Loucy (cell line): ENCODE data around the gene MYT1.

Experiments
- H2AFZ ChIP-seq: fragments of 200-600 bp; sonication (generic); 2 replicates; pipeline ENCODE4 v1.6.0; 2016; ENCODE audit warnings: antibody characterized with exemption, mild to moderate bottlenecking, low read length, moderate library complexity
- H3F3A ChIP-seq: fragments of 200-600 bp; 2 replicates; pipeline ENCODE4 v1.6.0; 2016; ENCODE audit warnings: antibody characterized with exemption, low read depth, mild to moderate bottlenecking
- H3K27me3 ChIP-seq: fragments of 200-600 bp; sonication (generic); 2 replicates; pipeline ENCODE4 v1.6.1; 2014; ENCODE audit warnings: low read length, mild to moderate bottlenecking; ENCODE audit not compliant: insufficient read depth, poor library complexity, severe bottlenecking
- H3K36me3 ChIP-seq: fragments of 200-600 bp; sonication (generic); 2 replicates; pipeline ENCODE4 v1.6.1; 2016; ENCODE audit warnings: low read length; ENCODE audit not compliant: insufficient read depth
- H3K4me1 ChIP-seq: fragments of 200-600 bp; sonication (generic); 2 replicates; pipeline ENCODE4 v1.5.1; 2014; ENCODE audit warnings: low read length, mild to moderate bottlenecking; ENCODE audit not compliant: insufficient read depth, poor library complexity, severe bottlenecking
- H3K4me2 ChIP-seq: fragments of 200-600 bp; sonication (generic); 2 replicates; pipeline ENCODE4 v1.6.0; 2014; ENCODE audit warnings: antibody characterized with exemption, low read length, low read depth, mild to moderate bottlenecking; ENCODE audit not compliant: poor library complexity, severe bottlenecking
- H3K4me3 ChIP-seq: fragments of 200-600 bp; sonication (generic); 2 replicates; pipeline ENCODE4 v1.5.1; 2014; ENCODE audit warnings: low read length, mild to moderate bottlenecking, mixed read lengths; ENCODE audit not compliant: poor library complexity, severe bottlenecking
- H3K79me2 ChIP-seq: fragments of 200-600 bp; sonication (generic); 2 replicates; pipeline ENCODE4 v1.6.1; 2014; ENCODE audit warnings: low read length; ENCODE audit not compliant: insufficient read depth
- H3K9ac ChIP-seq: fragments of 200-600 bp; sonication (generic); 2 replicates; pipeline ENCODE4 v1.6.0; 2014; ENCODE audit warnings: mild to moderate bottlenecking, low read depth, low read length, moderate library complexity; ENCODE audit not compliant: poor library complexity, severe bottlenecking
- H3K9me2 ChIP-seq: fragments of 200-600 bp; sonication (generic); replicated peaks from 2 replicates; pipeline ENCODE4 v1.6.1; 2016; ENCODE audit warnings: low read depth, low read length, mixed read lengths
- H3K9me3 ChIP-seq: fragments of 200-600 bp; sonication (generic); 2 replicates; pipeline ENCODE4 v1.6.1; 2014; ENCODE audit warnings: mild to moderate bottlenecking, antibody characterized with exemption, low read length, low read depth; ENCODE audit not compliant: insufficient read depth
- H4K20me1 ChIP-seq: fragments of 200-600 bp; sonication (generic); 2 replicates; pipeline ENCODE4 v1.6.0; 2014; ENCODE audit warnings: antibody characterized with exemption, low read length, mild to moderate bottlenecking; ENCODE audit not compliant: insufficient read depth, poor library complexity, severe bottlenecking
- EZH2phosphoT487 ChIP-seq: fragments of 200-600 bp; IDR thresholded peaks from 2 replicates; pipeline ENCODE4 v1.6.1; 2018; ENCODE audit warnings: antibody characterized with exemption, mild to moderate bottlenecking, moderate library complexity, borderline replicate concordance
- TF ChIP-seq, protein P1 (sequence below): fragments of 200-600 bp; sonication (generic); conservative IDR thresholded peaks from 2 replicates; pipeline ENCODE4 v1.5.1; 2014; ENCODE audit warnings: mild to moderate bottlenecking, antibody characterized with exemption, low read length

MYT1 gene

DNA sequence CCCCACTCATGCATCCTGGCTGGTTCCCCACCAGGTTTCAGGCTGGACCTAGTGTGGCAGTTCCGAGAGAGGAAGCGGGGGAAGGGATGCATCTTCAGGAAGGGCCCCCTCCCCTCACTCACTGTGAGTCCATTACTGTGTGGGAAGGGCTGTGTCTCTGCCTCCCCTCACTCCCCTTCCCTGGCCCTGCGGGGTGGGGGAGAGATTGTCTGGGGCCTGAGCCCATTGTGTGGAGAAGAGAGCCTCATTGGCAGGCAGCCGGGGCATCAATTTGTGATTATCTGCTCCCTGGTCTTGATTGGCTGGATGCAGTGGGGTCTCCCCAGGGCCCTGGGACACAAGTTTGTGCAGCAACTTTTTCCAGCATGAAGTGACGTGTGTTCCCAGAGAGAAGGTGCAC is 4.1 kb upstream of the MYT1 start:
- Histone ChIP-seq H4K20me1 (no peaks in the 10 kb centered on the region), H2AFZ (no peak overlapping the region), H3F3A (no peaks in the 10 kb centered on the region), H3K4me1 (no peaks in the 10 kb centered on the region), H3K9me2 (no peaks in the 10 kb centered on the region), H3K79me2 (no peaks in the 10 kb centered on the region), H3K27me3 (no peaks in the 10 kb centered on the region), H3K4me2 (no peak overlapping the region), H3K9ac (no peak overlapping the region), H3K36me3 (no peaks in the 10 kb centered on the region), H3K4me3 (no peak overlapping the region), H3K9me3 (no peaks in the 10 kb centered on the region)
- TF ChIP-seq EZH2phosphoT487: no peak
- TF ChIP-seq, protein P1, sequence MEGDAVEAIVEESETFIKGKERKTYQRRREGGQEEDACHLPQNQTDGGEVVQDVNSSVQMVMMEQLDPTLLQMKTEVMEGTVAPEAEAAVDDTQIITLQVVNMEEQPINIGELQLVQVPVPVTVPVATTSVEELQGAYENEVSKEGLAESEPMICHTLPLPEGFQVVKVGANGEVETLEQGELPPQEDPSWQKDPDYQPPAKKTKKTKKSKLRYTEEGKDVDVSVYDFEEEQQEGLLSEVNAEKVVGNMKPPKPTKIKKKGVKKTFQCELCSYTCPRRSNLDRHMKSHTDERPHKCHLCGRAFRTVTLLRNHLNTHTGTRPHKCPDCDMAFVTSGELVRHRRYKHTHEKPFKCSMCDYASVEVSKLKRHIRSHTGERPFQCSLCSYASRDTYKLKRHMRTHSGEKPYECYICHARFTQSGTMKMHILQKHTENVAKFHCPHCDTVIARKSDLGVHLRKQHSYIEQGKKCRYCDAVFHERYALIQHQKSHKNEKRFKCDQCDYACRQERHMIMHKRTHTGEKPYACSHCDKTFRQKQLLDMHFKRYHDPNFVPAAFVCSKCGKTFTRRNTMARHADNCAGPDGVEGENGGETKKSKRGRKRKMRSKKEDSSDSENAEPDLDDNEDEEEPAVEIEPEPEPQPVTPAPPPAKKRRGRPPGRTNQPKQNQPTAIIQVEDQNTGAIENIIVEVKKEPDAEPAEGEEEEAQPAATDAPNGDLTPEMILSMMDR: no peak

DNA sequence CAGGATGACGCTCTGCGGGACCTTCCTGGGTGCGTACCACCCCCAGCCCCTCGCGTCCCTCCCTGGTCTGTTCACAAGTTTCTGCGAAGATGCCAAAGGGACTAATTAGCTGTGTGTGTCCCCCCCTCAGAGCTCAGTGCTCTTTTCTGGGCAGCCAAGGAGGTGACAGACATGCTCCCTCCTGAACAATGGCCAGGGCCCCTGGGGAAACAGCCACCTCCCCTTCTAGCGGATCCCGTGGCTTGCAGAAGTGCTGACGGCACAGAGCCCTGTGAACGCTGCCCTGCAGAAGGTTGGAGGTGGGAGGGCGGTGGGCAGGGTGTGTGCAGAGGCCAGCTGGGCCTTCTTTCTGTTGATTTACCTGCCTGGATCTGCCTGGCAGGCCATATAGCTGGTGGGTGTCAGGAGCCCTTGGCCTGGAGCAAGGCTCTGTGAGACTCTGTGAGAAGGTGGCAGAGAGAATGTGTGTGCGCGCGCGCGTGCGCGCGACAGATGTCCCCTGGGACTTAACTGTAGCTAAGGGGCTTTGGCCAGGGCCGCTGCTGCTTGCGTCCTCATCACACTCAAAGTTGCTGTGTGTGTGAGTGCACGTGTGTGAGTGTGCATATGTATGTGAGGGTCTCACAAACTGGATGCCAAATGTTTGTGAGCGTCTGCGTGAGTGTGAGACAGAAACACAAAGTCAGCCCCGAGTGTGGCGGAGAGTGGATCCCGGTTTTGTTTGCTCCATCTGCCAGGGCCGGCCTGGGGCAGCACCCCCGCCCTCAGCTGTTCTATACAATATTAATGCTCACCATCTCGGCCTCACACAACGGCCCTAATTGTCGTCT is 3.5 kb upstream of the MYT1 start:
- Histone ChIP-seq H3K9me2 (no peaks in the 10 kb centered on the region), H3K4me2 (no peak overlapping the region), H3K9me3 (no peaks in the 10 kb centered on the region; the same call in 1 of the 2 replicates), H3K4me3 (no peak overlapping the region), H3K4me1 (no peaks in the 10 kb centered on the region), H2AFZ (no peak overlapping the region), H4K20me1 (no peaks in the 10 kb centered on the region), H3K9ac (no peak overlapping the region), H3F3A (no peaks in the 10 kb centered on the region), H3K27me3 (no peaks in the 10 kb centered on the region), H3K79me2 (no peaks in the 10 kb centered on the region), H3K36me3 (no peaks in the 10 kb centered on the region)
- TF ChIP-seq, protein P1: no peak
- TF ChIP-seq EZH2phosphoT487: no peak

DNA sequence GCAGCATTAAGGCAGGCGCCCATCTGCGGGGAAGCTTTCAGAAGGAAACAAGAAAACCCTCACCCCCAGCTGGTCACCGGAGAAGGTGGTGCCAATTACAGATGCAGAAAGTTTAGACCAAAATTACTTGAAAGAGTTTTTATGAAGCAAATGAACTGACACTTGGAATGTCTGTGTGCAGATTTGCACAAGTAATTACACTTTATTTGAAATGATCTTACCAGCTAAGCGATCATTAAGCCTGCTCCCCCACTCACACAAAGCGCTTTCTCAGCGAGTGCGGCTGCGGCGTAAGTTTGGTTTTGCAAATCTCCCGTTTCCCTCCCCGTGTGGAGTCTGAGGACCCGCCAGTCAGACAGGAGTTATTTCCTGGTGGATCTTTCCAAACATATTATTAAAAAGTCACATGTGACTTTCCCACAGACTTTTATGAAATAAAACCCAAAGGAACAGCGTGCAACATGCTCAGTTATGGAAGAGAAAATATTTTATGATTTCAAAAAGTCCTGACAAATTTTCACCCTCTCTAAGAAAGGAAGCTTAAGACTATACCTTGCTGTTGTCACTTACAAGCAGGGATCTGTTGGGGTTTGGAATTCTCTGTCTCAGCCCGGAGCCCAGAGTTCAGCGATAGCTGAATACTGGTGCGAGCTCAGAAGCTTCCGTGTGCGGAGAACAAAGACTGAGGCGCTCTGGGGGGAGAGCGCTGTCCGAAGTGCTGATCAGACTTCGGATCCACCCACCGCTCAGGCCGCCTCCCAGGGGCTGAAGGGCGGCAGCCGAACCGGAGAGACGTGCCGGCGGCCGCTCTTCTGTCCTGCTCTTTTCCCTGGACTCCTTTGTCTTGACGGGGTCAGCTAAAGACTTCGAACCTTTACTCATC is 2.7 kb upstream of the MYT1 start:
- H3K9me2 ChIP-seq: no peaks in the 10 kb centered on the region
- no peaks in the 10 kb centered on the region for H3K79me2 ChIP-seq
- H3K9ac ChIP-seq: no peak overlapping the region
- no peak overlapping the region for H3K4me2 ChIP-seq
- no peaks in the 10 kb centered on the region for H3K36me3 ChIP-seq
- no peaks in the 10 kb centered on the region for H3K27me3 ChIP-seq
- no peak overlapping the region for H2AFZ ChIP-seq
- no peak overlapping the region for H3K4me3 ChIP-seq
- peaks cover under 1% of the 10 kb centered on the region; the same call in 1 of the 2 replicates for H3K9me3 ChIP-seq
- no peaks in the 10 kb centered on the region for H3F3A ChIP-seq
- H4K20me1 ChIP-seq: no peaks in the 10 kb centered on the region
- TF ChIP-seq, protein P1: no peak
- no peak for TF ChIP-seq EZH2phosphoT487
- no peaks in the 10 kb centered on the region for H3K4me1 ChIP-seq
